ENCODE measurements around the gene INSR.

The INSR gene

GRCh38 chr19:7188698-7189629 is 105.2 kb downstream of the INSR start:
- no peaks in the 10 kb centered on the region for H3K9me3 ChIP-seq (ENCODE audit: control insufficient read depth, insufficient read depth, low read depth, low read length)
- H3K4me1 ChIP-seq (ENCODE audit: control insufficient read depth, insufficient read depth, low read length), result no peaks in the 10 kb centered on the region
- no peak for TF ChIP-seq ZNF580 (tag by site-specific recombination; IDR thresholded peaks at IDR 0.05)
- ChIA-PET POLR2A (interaction anchor here (1.0 kb wide), 1 partner anchor 33 kb away, joined by 4 read pairs; no protein-coding TSS in a partner anchor), CTCF (no interaction called here)
- no peak overlapping the region for H3K27ac ChIP-seq (ENCODE audit: extremely low read depth, low read depth, low read length)
- H3K4me3 ChIP-seq (ENCODE audit: low read depth, low read length), result no peak overlapping the region
- peaks cover 0 to 4% of the 10 kb centered on the region in 2 experiments; a peak in 2 of 3 replicates for H3K36me3 ChIP-seq (ENCODE audit: control insufficient read depth in 2 of 2, insufficient read depth in 1 of 2, low read length in 2 of 2)

- Histone ChIP-seq H3K9me3 (ENCODE audit: control insufficient read depth, insufficient read depth, low read depth, low read length) (no peaks in the 10 kb centered on the region), H3K4me3 (ENCODE audit: low read depth, low read length) (no peak overlapping the region), H3K36me3 (ENCODE audit: control insufficient read depth in 2 of 2, insufficient read depth in 1 of 2, low read length in 2 of 2) (peaks cover 0 to 10% of the 10 kb centered on the region in 2 experiments; a peak in 2 of 3 replicates), H3K27ac (ENCODE audit: extremely low read depth, low read depth, low read length) (no peak overlapping the region), H3K4me1 (ENCODE audit: control insufficient read depth, insufficient read depth, low read length) (no peaks in the 10 kb centered on the region)
- CTCF ChIA-PET, result interaction anchor here (0.5 to 0.6 kb wide), 3 partner anchors 41 to 228 kb away, joined by 3 to 5 read pairs (median 4); no protein-coding TSS in a partner anchor
- POLR2A ChIA-PET, result interaction anchor here (1.0 kb wide), 1 partner anchor 32 kb away, joined by 4 read pairs; no protein-coding TSS in a partner anchor
- TF ChIP-seq EGR2 (tag by site-specific recombination; IDR thresholded peaks at IDR 0.05; ENCODE audit: low read depth) (peak; percentile 40; the same call in 1 of the 2 replicates), ZNF26 (tag by site-specific recombination; IDR thresholded peaks at IDR 0.05) (no peak), GLIS1 (tag by site-specific recombination; IDR thresholded peaks at IDR 0.05) (peak; percentile 89), KLF1 (tag by site-specific recombination; IDR thresholded peaks at IDR 0.05) (peak; percentile 57), ZNF121 (tag by site-specific recombination; IDR thresholded peaks at IDR 0.05) (peak; percentile 65), ZFHX2 (tag by site-specific recombination; conservative IDR thresholded peaks at IDR 0.05) (peak; percentile 40; the same call in 1 of the 2 replicates)
These were observed 106.4 kb downstream of the INSR start for GRCh38 chr19:7187605-7188339.

- Histone ChIP-seq H3K4me3 (ENCODE audit: low read depth, low read length) (no peak overlapping the region), H3K27ac (ENCODE audit: extremely low read depth, low read depth, low read length) (no peak overlapping the region), H3K4me1 (ENCODE audit: control insufficient read depth, insufficient read depth, low read length) (0 out of 2 replicates have a peak, but pooled peaks cover 3% of the 10 kb centered on the region), H3K9me3 (ENCODE audit: control insufficient read depth, insufficient read depth, low read depth, low read length) (no peaks in the 10 kb centered on the region), H3K36me3 (ENCODE audit: control insufficient read depth in 2 of 2, insufficient read depth in 1 of 2, low read length in 2 of 2) (peaks cover 0 to 10% of the 10 kb centered on the region in 2 experiments; a peak in 2 of 3 replicates)
- CTCF ChIA-PET, result interaction anchor here (0.7 kb wide), 1 partner anchor 48 kb away, joined by 3 read pairs; no protein-coding TSS in a partner anchor
- POLR2A ChIA-PET, result no interaction called here
- TF ChIP-seq ZNF37A (tag by site-specific recombination; IDR thresholded peaks at IDR 0.05), result no peak
- no peak for TF ChIP-seq ZNF221 (tag by site-specific recombination; IDR thresholded peaks at IDR 0.05; ENCODE audit: borderline replicate concordance)
- TF ChIP-seq CTCF (tag by site-specific recombination; IDR thresholded peaks at IDR 0.05), result no peak
- no peak for TF ChIP-seq AEBP2 (tag by site-specific recombination; IDR thresholded peaks at IDR 0.05; ENCODE audit: borderline replicate concordance)
- no peak for TF ChIP-seq ZBTB44 (tag by site-specific recombination; IDR thresholded peaks at IDR 0.05)
- TF ChIP-seq ZNF184 (tag by site-specific recombination; IDR thresholded peaks at IDR 0.05), result no peak
- no peak for TF ChIP-seq ZBTB48 (tag by site-specific recombination; IDR thresholded peaks at IDR 0.05)
- no peak for TF ChIP-seq SP3 (tag by site-specific recombination; IDR thresholded peaks at IDR 0.05)
- TF ChIP-seq ZNF302 (tag by site-specific recombination; IDR thresholded peaks at IDR 0.05; ENCODE audit: low read depth), result no peak
- no peak for TF ChIP-seq ZNF398 (tag by site-specific recombination; IDR thresholded peaks at IDR 0.05)
- no peak for TF ChIP-seq ZBTB7A (tag by site-specific recombination; IDR thresholded peaks at IDR 0.05; ENCODE audit: low read depth)
These were observed 111.7 kb downstream of the INSR start for GRCh38 chr19:7182489-7182888.
